HepG2 (cell line): ENCODE measurements around the gene NOP9. TPM values are rescaled to one million over a fixed set of nuclear protein-coding genes. Genes with fewer than 3 reads are reported as not detected.
A peak's percentile ranks its signal among the peaks of the same experiment; 100 is the strongest.

Source experiments
- CAMTA2 ChIP-seq: sonication (generic); formaldehyde crosslinking; IDR thresholded peaks from 2 replicates; pipeline ENCODE4 v1.4.0; 2020; ENCODE audit warnings: mild to moderate bottlenecking, missing genetic modification reagents, borderline replicate concordance
- ETV6 ChIP-seq: sonication (generic); formaldehyde crosslinking; conservative IDR thresholded peaks from 2 replicates; pipeline ENCODE4 v1.4.0; 2020; ENCODE audit warnings: missing genetic modification reagents
- GPN1 ChIP-seq: sonication (generic); formaldehyde crosslinking; IDR thresholded peaks from 2 replicates; pipeline ENCODE4 v1.5.1; 2020; ENCODE audit warnings: missing genetic modification reagents, borderline replicate concordance
- HNRNPUL1 ChIP-seq: fragments of 200-400 bp; formaldehyde crosslinking; IDR thresholded peaks from 2 replicates; pipeline ENCODE4 v1.6.1; 2017; ENCODE audit warnings: low read depth, mild to moderate bottlenecking, low read length, moderate library complexity
- IKZF1 ChIP-seq: fragments of 450-650 bp; IDR thresholded peaks from 2 replicates; pipeline ENCODE4 v1.7.1; 2016
- ISX ChIP-seq: sonication (generic); formaldehyde crosslinking; conservative IDR thresholded peaks from 2 replicates; pipeline ENCODE4 v1.5.0; 2020; ENCODE audit warnings: missing genetic modification reagents
- NAIF1 ChIP-seq: sonication (generic); formaldehyde crosslinking; IDR thresholded peaks from 2 replicates; pipeline ENCODE4 v1.5.0; 2020; ENCODE audit warnings: mild to moderate bottlenecking, missing genetic modification reagents, borderline replicate concordance
- NONO ChIP-seq, 2 experiments: fragments of 450-650 bp in 1 of 2; sonication (generic) in 1 of 2; formaldehyde crosslinking in 1 of 2; IDR thresholded peaks in 1 of 2; conservative IDR thresholded peaks in 1 of 2; 2 replicates each; pipeline versions ENCODE4 v1.6.1 to v1.8.0; 2017 to 2022; ENCODE audit warnings: mild to moderate bottlenecking in 1 of 2, missing genetic modification reagents in 1 of 2, moderate library complexity in 1 of 2
- RBFOX2 ChIP-seq: fragments of 200-400 bp; formaldehyde crosslinking; IDR thresholded peaks from 2 replicates; pipeline ENCODE4 v1.6.1; 2017; ENCODE audit warnings: low read depth, mild to moderate bottlenecking, low read length
- RFX3 ChIP-seq: IDR thresholded peaks from 2 replicates; pipeline ENCODE4 v1.6.1; 2016; ENCODE audit warnings: missing biosample characterization, missing genetic modification reagents
- SMARCC2 ChIP-seq: fragments of 450-650 bp; IDR thresholded peaks from 2 replicates; pipeline ENCODE4 v1.6.1; 2017; ENCODE audit warnings: antibody characterized with exemption, mild to moderate bottlenecking
- SMYD3 ChIP-seq: sonication (generic); formaldehyde crosslinking; IDR thresholded peaks from 2 replicates; pipeline ENCODE4 v1.8.1; 2023; ENCODE audit warnings: mild to moderate bottlenecking, missing genetic modification reagents
- TRIM24 ChIP-seq: sonication (generic); formaldehyde crosslinking; IDR thresholded peaks from 2 replicates; pipeline ENCODE4 v1.8.0; 2022; ENCODE audit warnings: mild to moderate bottlenecking, missing genetic modification reagents
- YEATS4 ChIP-seq: sonication (generic); formaldehyde crosslinking; IDR thresholded peaks from 2 replicates; pipeline ENCODE4 v1.4.0; 2020; ENCODE audit warnings: missing genetic modification reagents, borderline replicate concordance
- polyA plus RNA-seq, 8 experiments: library from polyadenylated mRNA; depleted of rRNA in 3 of 8; stranded (reverse) in 7 of 8; unstranded in 1 of 8; fragments of >200 nt; fragmentation: Illumina TruSeq in 4 of 8; extraction: Trizol in 4 of 8; gene quantifications; 2 replicates each; pipeline versions ENCODE4 v1.2.1 to v1.2.3, GENCODE V29; 2011 to 2016; ENCODE audit warnings: low read depth in 4 of 8, missing spikeins in 1 of 8, mixed read lengths in 1 of 8; ENCODE audit not compliant: insufficient read depth in 1 of 8
- total RNA-seq, 5 experiments: library from RNA; depleted of rRNA; stranded (reverse); fragments of >200 nt; fragmentation: Illumina TruSeq; extraction: Trizol; gene quantifications; 2 replicates each; pipeline ENCODE4 v1.2.3, GENCODE V29; 2016; ENCODE audit warnings: low read depth in 1 of 5
- TF ChIP-seq, protein P1 (sequence below): sonication (generic); formaldehyde crosslinking; IDR thresholded peaks from 2 replicates; pipeline ENCODE4 v1.4.0; 2020; ENCODE audit warnings: mild to moderate bottlenecking, low read depth, missing genetic modification reagents
- TF ChIP-seq, protein P2 (sequence below): sonication (generic); formaldehyde crosslinking; conservative IDR thresholded peaks from 2 replicates; pipeline ENCODE4 v1.8.0; 2022; ENCODE audit warnings: mild to moderate bottlenecking, moderate library complexity, missing genetic modification reagents
- TF ChIP-seq, protein P3 (sequence below): sonication (generic); IDR thresholded peaks from 2 replicates; pipeline ENCODE4 v1.6.1; 2016; ENCODE audit warnings: low read depth, borderline replicate concordance
- TF ChIP-seq, protein P4 (sequence below): sonication (generic); formaldehyde crosslinking; IDR thresholded peaks from 2 replicates; pipeline ENCODE4 v1.5.0; 2020; ENCODE audit warnings: mild to moderate bottlenecking, missing genetic modification reagents
- TF ChIP-seq, protein P5 (sequence below): sonication (generic); formaldehyde crosslinking; IDR thresholded peaks from 2 replicates; pipeline ENCODE4 v1.4.0; 2020; ENCODE audit warnings: mild to moderate bottlenecking, missing genetic modification reagents
- TF ChIP-seq, protein P6 (sequence below): sonication (generic); formaldehyde crosslinking; IDR thresholded peaks from 2 replicates; pipeline ENCODE4 v1.5.0; 2020; ENCODE audit warnings: mild to moderate bottlenecking, missing genetic modification reagents

Gene NOP9
- total and polyA plus RNA-seq, 2 of the 13 experiments (the other 11 are each of a cell fraction or from before 2014, with no cell fraction given) = 24.5 to 61.6 TPM

DNA sequence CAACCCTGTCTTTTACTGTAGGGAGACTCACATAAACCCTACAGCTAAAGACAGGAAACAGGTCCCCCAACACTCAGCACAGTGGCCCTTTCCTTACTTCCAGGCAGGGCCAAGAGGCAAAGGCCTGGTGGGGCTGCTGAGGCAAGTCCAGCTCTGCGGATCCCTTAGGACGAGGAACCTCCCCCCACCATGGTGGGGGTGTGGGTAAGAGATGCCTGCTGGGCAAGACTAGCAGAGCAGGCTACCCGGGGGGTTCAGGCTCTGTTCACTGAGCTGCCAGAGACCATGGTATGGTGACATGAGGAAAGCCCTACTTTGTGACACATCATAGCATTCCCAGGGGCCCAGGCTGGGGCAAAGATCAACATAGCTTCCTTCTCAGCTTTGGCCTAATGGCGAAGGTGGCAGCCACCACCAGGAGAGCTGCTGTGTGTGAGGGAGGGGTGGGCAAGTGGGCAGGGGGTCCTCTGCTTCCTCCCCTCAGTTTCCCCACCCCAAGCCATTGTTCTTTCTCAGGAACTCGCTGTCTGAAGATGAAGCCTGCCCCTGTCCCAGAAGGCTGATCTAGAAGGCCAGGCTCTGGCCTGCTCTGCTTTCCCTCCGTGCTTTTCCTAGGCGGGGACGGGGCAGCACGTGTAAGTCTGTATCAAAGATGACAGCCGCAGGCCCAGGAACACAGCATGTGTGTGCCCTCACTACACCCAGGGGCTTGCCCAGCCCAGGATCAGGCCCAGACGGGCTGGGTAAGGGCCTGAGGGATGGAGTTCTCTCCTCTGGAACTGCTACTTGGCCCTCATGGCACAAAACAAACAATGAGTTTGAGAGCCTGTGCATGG is 47.1 kb upstream of the NOP9 start (continued):
- no peak for TF ChIP-seq RBFOX2
- no peak for TF ChIP-seq RFX3 (CRISPR knock-in tag)
- TF ChIP-seq IKZF1 = no peak
- no peak; the same call in 1 of the 2 replicates for TF ChIP-seq YEATS4
- TF ChIP-seq, protein P1, sequence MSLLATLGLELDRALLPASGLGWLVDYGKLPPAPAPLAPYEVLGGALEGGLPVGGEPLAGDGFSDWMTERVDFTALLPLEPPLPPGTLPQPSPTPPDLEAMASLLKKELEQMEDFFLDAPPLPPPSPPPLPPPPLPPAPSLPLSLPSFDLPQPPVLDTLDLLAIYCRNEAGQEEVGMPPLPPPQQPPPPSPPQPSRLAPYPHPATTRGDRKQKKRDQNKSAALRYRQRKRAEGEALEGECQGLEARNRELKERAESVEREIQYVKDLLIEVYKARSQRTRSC = no peak
- TF ChIP-seq, protein P2, sequence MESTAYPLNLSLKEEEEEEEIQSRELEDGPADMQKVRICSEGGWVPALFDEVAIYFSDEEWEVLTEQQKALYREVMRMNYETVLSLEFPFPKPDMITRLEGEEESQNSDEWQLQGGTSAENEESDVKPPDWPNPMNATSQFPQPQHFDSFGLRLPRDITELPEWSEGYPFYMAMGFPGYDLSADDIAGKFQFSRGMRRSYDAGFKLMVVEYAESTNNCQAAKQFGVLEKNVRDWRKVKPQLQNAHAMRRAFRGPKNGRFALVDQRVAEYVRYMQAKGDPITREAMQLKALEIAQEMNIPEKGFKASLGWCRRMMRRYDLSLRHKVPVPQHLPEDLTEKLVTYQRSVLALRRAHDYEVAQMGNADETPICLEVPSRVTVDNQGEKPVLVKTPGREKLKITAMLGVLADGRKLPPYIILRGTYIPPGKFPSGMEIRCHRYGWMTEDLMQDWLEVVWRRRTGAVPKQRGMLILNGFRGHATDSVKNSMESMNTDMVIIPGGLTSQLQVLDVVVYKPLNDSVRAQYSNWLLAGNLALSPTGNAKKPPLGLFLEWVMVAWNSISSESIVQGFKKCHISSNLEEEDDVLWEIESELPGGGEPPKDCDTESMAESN = no peak
- TF ChIP-seq HNRNPUL1 = no peak
- TF ChIP-seq, protein P3, sequence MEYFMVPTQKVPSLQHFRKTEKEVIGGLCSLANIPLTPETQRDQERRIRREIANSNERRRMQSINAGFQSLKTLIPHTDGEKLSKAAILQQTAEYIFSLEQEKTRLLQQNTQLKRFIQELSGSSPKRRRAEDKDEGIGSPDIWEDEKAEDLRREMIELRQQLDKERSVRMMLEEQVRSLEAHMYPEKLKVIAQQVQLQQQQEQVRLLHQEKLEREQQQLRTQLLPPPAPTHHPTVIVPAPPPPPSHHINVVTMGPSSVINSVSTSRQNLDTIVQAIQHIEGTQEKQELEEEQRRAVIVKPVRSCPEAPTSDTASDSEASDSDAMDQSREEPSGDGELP = no peak
- TF ChIP-seq NAIF1 (CRISPR knock-in tag) = no peak
- TF ChIP-seq, protein P4, sequence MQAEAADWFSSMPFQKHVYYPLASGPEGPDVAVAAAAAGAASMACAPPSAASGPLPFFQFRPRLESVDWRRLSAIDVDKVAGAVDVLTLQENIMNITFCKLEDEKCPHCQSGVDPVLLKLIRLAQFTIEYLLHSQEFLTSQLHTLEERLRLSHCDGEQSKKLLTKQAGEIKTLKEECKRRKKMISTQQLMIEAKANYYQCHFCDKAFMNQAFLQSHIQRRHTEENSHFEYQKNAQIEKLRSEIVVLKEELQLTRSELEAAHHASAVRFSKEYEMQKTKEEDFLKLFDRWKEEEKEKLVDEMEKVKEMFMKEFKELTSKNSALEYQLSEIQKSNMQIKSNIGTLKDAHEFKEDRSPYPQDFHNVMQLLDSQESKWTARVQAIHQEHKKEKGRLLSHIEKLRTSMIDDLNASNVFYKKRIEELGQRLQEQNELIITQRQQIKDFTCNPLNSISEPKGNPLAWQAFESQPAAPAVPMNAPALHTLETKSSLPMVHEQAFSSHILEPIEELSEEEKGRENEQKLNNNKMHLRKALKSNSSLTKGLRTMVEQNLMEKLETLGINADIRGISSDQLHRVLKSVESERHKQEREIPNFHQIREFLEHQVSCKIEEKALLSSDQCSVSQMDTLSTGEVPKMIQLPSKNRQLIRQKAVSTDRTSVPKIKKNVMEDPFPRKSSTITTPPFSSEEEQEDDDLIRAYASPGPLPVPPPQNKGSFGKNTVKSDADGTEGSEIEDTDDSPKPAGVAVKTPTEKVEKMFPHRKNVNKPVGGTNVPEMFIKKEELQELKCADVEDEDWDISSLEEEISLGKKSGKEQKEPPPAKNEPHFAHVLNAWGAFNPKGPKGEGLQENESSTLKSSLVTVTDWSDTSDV = no peak
- TF ChIP-seq TRIM24 (CRISPR knock-in tag) = no peak
- no peak for TF ChIP-seq NONO (IDR thresholded peaks at IDR 0.05)
- TF ChIP-seq NONO (CRISPR knock-in tag; conservative IDR thresholded peaks at IDR 0.05) = no peak
- 0 out of 2 replicates have a peak, but pooled peaks have one; percentile 23 for TF ChIP-seq ETV6
- no peak for TF ChIP-seq CAMTA2 (CRISPR knock-in tag)
- TF ChIP-seq, protein P5, sequence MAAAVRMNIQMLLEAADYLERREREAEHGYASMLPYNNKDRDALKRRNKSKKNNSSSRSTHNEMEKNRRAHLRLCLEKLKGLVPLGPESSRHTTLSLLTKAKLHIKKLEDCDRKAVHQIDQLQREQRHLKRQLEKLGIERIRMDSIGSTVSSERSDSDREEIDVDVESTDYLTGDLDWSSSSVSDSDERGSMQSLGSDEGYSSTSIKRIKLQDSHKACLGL (CRISPR knock-in tag) = no peak
- TF ChIP-seq, protein P6, sequence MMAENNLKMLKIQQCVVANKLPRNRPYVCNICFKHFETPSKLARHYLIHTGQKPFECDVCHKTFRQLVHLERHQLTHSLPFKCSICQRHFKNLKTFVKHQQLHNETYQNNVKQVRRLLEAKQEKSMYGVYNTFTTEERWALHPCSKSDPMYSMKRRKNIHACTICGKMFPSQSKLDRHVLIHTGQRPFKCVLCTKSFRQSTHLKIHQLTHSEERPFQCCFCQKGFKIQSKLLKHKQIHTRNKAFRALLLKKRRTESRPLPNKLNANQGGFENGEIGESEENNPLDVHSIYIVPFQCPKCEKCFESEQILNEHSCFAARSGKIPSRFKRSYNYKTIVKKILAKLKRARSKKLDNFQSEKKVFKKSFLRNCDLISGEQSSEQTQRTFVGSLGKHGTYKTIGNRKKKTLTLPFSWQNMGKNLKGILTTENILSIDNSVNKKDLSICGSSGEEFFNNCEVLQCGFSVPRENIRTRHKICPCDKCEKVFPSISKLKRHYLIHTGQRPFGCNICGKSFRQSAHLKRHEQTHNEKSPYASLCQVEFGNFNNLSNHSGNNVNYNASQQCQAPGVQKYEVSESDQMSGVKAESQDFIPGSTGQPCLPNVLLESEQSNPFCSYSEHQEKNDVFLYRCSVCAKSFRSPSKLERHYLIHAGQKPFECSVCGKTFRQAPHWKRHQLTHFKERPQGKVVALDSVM (CRISPR knock-in tag) = no peak
- no peak for TF ChIP-seq SMARCC2
- no peak; the same call in 1 of the 2 replicates for TF ChIP-seq SMYD3 (CRISPR knock-in tag)
- no peak for TF ChIP-seq GPN1 (CRISPR knock-in tag)
- no peak for TF ChIP-seq ISX (CRISPR knock-in tag)
